ELF-1 (cell line): Measurements from ENCODE around the gene MAEA.
"Not testable (repeated sequence)": the region's sequence is repeated elsewhere in the genome, so short reads cannot be mapped to it uniquely, and the experiment has no call there.

Source experiments
- DNase-seq: peaks from one replicate; pipeline ENCODE4 v3.0.0-alpha.2; 2016; ENCODE audit warnings: low read depth, low spot score

MAEA gene

DNA sequence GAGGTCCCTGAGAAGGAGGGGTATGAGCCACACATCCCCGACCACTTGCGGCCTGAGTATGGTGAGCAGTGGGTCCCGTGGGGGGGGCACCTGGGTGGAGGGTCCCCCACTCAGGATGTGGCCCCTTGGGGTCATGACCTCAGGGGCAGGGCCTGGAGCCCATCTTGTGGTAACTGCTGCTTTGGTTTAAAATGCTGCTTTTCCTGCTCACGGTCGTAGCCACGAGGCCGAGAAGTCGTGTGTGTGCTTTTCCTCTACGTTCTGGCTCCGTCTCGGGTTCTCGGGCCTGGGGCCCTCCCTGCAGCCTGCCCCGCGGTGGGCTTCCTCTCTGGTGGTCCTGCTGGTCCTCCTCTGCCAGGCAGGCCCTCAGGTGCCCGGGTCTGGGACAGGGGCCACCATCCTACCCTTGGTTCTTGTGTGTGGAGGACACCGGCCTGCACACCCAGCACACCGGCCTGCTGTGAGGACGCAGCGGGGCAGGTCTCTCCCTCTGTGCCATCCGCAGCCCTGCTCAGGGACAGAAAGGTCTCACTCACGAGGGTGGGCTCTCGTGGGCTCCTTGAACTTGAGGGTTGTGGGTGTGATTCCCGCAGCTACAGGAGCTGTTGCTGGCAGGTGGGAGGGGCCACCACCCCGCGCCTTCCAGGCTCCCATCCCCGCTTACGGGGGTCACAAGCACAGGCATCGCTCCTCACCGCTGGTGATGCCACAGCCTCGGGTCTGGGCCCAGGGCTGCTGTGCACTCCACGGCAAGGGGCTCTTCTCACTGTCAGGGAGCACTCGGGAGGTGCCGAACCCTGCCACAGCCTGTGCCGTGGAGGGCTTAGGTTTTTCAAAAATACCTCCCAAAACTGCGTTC, 76.9 kb downstream of the MAEA start:
- no peak for DNase-seq

- DNase-seq: no peak
Measured at GRCh38 chr4:1367230-1367935, 77.7 kb downstream of the MAEA start.

- no peak for DNase-seq
Measured at GRCh38 chr4:1367936-1368289, 78.2 kb downstream of the MAEA start.

GRCh38 chr4:1368421-1369090, 78.9 kb downstream of the MAEA start:
- peak; percentile 29 for DNase-seq

GRCh38 chr4:1369091-1369450, 79.4 kb downstream of the MAEA start:
- no peak for DNase-seq

DNA sequence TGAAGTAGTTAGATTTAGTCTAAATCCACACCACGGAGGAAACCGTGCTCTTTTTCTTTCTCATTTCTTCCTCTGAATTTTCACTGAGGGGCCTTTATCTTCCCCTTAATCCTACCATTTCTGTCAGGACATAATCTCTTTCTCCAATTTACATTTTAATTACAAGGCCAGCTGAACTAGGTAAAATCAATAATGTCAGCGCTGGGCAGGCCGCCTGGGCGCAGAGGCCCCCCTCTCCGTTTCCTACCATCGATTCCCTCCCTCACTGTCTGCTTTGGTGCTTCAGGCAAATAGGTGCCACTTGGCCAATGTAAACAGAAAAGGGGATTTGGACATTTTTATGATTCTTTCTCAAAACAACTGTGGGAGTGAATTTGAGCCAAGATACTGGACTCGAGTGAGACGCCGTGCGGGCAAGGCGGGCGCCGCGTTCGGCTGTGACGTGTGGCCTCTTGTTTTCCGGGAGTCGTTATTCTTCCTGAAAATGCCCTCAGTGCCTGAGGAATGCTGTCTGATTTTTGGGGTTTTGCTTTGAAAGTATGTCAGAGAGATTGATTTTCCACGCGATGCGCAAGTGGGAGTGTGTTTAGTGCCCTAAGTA, 79.9 kb downstream of the MAEA start:
- DNase-seq: no peak

GRCh38 chr4:1370321-1371124, 80.8 kb downstream of the MAEA start:
- no peak for DNase-seq

DNA sequence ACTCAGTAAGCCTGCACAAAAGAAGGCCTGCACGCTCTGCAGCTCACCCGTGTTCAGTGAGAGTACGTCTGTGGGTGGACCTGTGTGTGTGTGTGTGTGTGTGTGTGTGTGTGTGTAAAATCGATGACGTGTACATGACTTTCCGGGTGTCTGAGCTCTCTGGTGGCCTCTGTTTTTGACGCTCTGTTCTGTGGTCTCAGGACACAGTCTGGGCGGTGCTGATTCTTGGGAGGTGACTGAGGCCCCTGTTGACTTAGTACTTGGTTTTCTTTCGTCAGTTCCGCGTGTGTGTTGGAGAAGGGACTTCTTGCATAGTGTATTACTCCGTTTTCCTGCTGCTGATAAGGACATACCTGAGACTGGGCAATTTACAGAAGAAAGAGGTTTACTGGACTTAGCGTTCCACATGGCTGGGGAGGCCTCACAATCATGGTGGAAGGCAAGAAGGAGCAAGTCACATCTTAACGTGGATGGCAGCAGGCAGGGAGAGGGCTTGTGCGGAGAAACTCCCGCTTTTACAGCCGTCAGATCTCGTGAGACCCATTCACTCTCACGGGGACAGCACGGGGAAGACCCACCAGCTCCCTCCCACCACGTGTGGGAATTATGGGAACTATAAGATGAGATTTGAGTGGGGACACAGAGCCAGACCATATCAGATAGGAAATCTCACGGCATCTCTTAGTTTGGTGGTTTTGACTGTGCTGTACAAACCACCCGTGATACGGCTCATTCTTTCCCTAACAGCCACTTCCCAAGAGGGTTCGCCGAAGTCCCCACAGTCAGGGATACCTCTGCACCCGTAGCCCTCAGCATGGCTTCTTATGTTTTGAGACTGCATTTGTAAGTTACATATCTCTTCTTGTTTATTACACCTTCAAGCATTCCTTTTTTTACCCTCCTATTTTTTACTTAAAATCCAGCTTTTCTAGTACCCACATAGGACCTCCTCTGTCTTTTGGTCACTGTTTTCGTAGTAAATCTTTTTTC, 81.8 kb downstream of the MAEA start:
- DNase-seq: no peak

DNA sequence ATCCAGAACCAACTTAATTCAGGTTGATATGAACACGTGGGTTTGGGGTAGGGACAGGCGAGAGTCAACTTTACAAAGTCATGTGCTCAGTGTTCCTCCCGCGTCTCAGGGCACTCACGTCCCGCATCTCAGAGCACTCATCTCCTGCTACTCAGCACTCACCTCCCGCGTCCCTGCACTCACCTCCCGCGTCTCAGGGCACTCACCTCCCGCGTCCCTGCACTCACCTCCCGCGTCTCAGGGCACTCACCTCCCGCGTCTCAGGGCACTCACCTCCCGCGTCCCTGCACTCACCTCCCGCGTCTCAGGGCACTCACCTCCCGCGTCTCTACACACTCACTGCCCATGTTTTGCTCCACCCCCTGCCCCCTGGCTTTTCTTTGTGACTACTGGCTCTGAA, 82.9 kb downstream of the MAEA start:
- DNase-seq: not testable (repeated sequence)

DNA sequence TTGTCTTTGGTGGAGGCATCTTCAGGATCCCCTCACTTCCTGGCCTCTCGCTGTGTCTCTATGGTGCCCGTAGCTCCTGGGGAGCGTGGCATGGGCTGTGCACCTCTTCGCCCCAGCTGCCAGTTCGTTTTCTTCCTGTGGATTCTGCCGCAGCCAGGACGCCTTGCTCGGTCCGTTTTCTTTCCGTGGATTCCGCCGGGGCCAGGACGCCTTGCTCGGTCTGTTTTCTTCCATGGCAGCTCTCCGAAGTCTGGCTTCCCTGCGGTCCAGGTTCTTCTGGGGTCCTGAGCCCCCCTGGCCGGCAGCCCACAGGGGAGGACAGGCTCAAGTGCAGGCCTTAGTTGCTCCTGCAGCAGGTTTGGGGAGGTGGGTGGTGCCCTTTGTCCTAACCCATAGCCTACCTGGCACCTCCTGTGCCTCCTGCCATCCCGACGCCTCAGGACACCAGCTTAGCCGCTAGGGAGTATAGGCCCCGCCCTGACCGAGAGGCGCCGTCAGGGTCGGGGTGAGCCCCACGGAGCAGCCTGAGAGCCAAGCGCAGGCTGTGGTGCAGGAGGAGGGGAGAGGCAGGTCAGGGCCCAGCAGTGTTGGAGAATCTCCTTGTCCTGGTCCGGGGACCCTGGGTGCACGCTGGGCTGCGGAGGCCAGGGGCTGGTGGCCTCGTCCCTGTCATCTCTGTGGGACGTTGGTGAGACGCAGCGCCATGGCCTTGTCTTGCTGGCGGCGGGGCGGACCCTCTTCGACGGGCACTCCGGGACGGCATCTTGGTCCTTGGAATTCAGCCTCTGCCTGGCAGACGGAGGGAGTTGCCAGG, 84.4 kb downstream of the MAEA start:
- DNase-seq: no peak

- DNase-seq: no peak
Measured at GRCh38 chr4:1374706-1375045, 85.0 kb downstream of the MAEA start.

DNA sequence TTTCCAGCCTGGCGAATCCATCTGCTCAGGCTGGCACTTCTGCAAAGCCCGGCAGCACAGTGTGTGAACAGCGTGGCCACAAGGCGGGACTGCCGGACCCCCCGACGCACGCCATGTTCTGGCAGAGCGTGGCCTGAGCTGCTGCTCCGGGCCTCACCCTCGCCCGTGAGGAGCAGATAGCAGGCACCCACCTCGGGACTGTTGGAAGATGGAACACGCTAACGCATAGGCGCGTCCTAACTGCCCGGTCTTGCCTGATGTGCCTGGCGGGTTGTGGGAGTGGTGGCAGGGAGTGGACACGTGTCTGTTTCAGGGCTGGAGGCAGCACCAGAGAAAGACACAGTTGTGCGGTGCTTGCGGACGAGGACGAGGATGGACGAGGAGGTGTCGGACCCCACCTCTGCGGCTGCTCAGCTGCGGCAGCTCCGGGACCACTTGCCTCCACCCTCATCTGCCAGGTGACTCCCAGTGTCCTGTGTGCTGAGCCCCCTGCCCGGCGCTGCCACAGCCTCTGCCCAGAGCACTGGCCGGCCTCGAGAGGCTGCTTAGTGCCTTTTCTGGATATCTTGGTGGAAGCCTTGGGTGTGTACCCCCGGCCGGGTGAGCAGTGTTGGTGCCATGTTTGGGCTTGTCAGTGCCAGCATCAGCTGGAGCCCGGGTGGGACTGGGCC, 85.5 kb downstream of the MAEA start:
- no peak for DNase-seq

GRCh38 chr4:1375761-1376322, 86.2 kb downstream of the MAEA start:
- no peak for DNase-seq

DNA sequence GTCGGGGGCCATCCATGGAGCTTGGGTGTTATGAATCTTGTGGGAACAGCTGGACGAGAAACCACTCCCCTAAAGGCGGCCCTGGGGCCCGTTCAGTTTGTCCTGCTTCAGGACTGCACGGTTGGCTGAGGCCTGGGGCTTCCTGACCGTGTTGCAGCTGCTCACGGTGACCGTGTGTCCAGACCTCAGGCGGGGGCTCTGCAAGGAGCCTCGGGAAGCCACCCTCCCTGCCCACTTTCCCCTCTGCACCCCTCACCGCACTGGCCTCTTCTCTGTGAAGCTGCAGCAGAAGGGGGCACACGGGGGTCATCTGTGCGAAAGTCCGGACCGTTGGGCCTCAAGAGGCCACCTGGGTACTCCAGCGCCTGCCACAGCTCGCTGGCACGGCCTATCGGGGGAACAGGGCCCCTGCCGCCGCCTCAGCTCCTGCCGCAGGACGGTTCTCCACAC, 86.7 kb downstream of the MAEA start:
- no peak for DNase-seq

GRCh38 chr4:1376841-1377605, 87.3 kb downstream of the MAEA start:
- peak; percentile 32 for DNase-seq

GRCh38 chr4:1377606-1378261, 88.0 kb downstream of the MAEA start:
- no peak for DNase-seq

GRCh38 chr4:1378559-1379231, 89.0 kb downstream of the MAEA start:
- no peak for DNase-seq
